ENCODE data around the gene ZNF683. TPM values are rescaled to one million over a fixed set of nuclear protein-coding genes. Genes with fewer than 3 reads are reported as not detected.

The ZNF683 gene
- total RNA-seq, 2 donors from 2014 or later = not detected

DNA sequence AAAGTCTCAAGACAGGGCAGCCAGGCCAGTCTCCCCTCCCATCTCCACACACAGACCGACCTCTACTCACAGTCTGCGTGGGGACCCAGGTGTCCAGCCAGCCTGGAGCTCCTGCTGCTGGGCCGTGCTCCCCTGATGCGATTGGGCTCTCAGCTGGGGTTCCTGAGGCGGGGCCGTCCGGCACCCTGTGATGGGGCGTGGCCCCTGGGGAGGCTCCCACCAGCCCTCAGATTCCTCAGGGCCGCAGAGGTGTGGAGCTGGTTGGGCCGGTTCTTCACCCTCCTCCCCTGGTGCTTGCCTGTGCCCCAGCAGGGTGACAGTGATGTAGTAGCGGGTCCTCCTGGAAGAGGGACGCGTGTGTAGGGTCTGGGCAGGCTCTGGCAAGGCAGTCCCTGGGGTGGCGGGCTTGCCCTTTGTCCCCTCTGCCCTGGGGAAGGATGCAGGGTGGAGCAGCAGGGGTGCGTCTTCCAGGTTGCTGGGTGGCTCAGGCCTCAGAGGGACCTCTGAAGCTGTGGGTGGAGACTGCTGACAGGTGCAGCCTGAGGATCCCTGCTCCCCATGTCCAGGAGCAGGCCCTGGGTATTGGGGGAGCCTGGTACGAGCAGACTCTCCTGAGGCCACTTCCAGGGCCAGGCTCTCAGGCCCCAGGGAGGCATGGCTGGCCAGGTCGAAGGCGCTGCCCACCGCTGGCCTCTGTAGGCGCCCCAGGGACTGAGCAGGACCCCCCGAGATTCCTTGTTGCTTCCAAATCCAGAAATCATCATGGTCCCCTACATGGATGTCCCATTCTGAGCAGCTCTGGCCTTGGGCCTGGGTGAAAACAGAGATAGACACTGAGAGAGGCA is 18.4 kb downstream of the ZNF683 start, which contains the start of gene CRYBG2:
TSS of gene CRYBG2 (minus strand) at position 155 of the 845 bp plus-strand sequence. CDS start 7,473 bp downstream, outside the sequence.
- Mint-ChIP-seq H3K4me3 (no peak within 1 kb of the TSS), H3K9me3 (no peaks in the 10 kb centered on the region), H3K36me3 (ENCODE audit: low read depth) (no peaks in the 10 kb centered on the region), H3K4me1 (peaks cover 36% of the 10 kb centered on the region), H3K27ac (no peak within 1 kb of the TSS), H3K27me3 (ENCODE audit: insufficient read depth) (peaks cover 15% of the 10 kb centered on the region)
- Histone ChIP-seq H3K27me3 (ENCODE audit: control insufficient read depth, insufficient read depth, low read length, poor library complexity, severe bottlenecking) (peaks cover 3% of the 10 kb centered on the region), H3K4me1 (ENCODE audit: control insufficient read depth, insufficient read depth, low read length) (peaks cover 14% of the 10 kb centered on the region), H3K9me3 (ENCODE audit: control insufficient read depth, low read length) (no peaks in the 10 kb centered on the region), H3K9ac (ENCODE audit: extremely low read depth, low read length, poor library complexity, severe bottlenecking) (no peak within 1 kb of the TSS), H3K27ac (ENCODE audit: low read depth, low read length) (no peak within 1 kb of the TSS), H3K4me3 (ENCODE audit: low read length) (no peak within 1 kb of the TSS), H3K36me3 (ENCODE audit: control insufficient read depth, insufficient read depth, low read length) (no peaks in the 10 kb centered on the region)
- TF ChIP-seq CTCF (conservative IDR thresholded peaks at IDR 0.05) = no peak
- WGBS, 2 experiments (ENCODE audit: insufficient coverage in 1 of 2, insufficient read length in 1 of 2) = 86 to 90% methylated on average over 11 to 21 of the region's 21 CpGs
- DNase-seq = no peak

GRCh38 chr1:26353210-26353859 is 19.2 kb downstream of the ZNF683 start:
- no peak overlapping the region for H3K4me3 Mint-ChIP-seq
- peaks cover 14% of the 10 kb centered on the region for H3K4me1 ChIP-seq (ENCODE audit: control insufficient read depth, insufficient read depth, low read length)
- H3K27ac Mint-ChIP-seq = no peak overlapping the region
- no peaks in the 10 kb centered on the region for H3K27me3 ChIP-seq (ENCODE audit: control insufficient read depth, insufficient read depth, low read length, poor library complexity, severe bottlenecking)
- no peak for TF ChIP-seq CTCF (conservative IDR thresholded peaks at IDR 0.05)
- H3K4me3 ChIP-seq (ENCODE audit: low read length) = no peak overlapping the region
- no peak for DNase-seq
- WGBS, 2 experiments (ENCODE audit: insufficient coverage in 1 of 2, insufficient read length in 1 of 2) = 90 to 96% methylated on average over 3 to 4 of the region's 4 CpGs
- no peaks in the 10 kb centered on the region for H3K9me3 ChIP-seq (ENCODE audit: control insufficient read depth, low read length)
- H3K9ac ChIP-seq (ENCODE audit: extremely low read depth, low read length, poor library complexity, severe bottlenecking) = no peak overlapping the region
- peaks cover 7% of the 10 kb centered on the region for H3K27me3 Mint-ChIP-seq (ENCODE audit: insufficient read depth)
- peaks cover 28% of the 10 kb centered on the region for H3K4me1 Mint-ChIP-seq
- H3K36me3 ChIP-seq (ENCODE audit: control insufficient read depth, insufficient read depth, low read length) = no peaks in the 10 kb centered on the region
- no peak overlapping the region for H3K27ac ChIP-seq (ENCODE audit: low read depth, low read length)
- no peaks in the 10 kb centered on the region for H3K9me3 Mint-ChIP-seq
- H3K36me3 Mint-ChIP-seq (ENCODE audit: low read depth) = no peaks in the 10 kb centered on the region

DNA sequence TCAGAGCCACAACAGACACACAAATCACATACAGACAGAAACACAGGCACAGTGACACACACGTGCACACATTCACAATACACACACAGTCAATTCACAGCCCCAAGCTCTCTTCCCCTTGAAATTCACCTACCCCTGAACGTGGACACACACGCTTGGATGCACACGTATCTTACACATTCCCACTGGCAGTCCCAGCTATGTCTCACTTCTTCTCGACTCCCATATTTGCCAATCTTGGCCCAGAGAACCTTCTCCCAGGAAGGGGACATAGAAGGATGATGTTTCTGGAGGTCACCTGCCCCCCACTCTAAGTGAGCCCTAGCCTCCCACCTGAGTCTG is 20.2 kb downstream of the ZNF683 start:
- peaks cover under 1% of the 10 kb centered on the region for H3K27me3 Mint-ChIP-seq (ENCODE audit: insufficient read depth)
- no peaks in the 10 kb centered on the region for H3K36me3 Mint-ChIP-seq (ENCODE audit: low read depth)
- H3K4me3 Mint-ChIP-seq = no peak overlapping the region
- no peak for DNase-seq
- H3K9me3 Mint-ChIP-seq = no peaks in the 10 kb centered on the region
- no peak overlapping the region for H3K4me3 ChIP-seq (ENCODE audit: low read length)
- no peaks in the 10 kb centered on the region for H3K9me3 ChIP-seq (ENCODE audit: control insufficient read depth, low read length)
- WGBS, 2 experiments (ENCODE audit: insufficient coverage in 1 of 2, insufficient read length in 1 of 2) = 85 to 88% methylated on average over 5 of the region's 5 CpGs
- no peaks in the 10 kb centered on the region for H3K36me3 ChIP-seq (ENCODE audit: control insufficient read depth, insufficient read depth, low read length)
- peak overlapping the region; percentile 69 for H3K27ac Mint-ChIP-seq
- no peak overlapping the region for H3K9ac ChIP-seq (ENCODE audit: extremely low read depth, low read length, poor library complexity, severe bottlenecking)
- no peaks in the 10 kb centered on the region for H3K27me3 ChIP-seq (ENCODE audit: control insufficient read depth, insufficient read depth, low read length, poor library complexity, severe bottlenecking)
- H3K4me1 Mint-ChIP-seq = peaks cover 28% of the 10 kb centered on the region
- no peak overlapping the region for H3K27ac ChIP-seq (ENCODE audit: low read depth, low read length)
- H3K4me1 ChIP-seq (ENCODE audit: control insufficient read depth, insufficient read depth, low read length) = peaks cover 14% of the 10 kb centered on the region
- no peak for TF ChIP-seq CTCF (conservative IDR thresholded peaks at IDR 0.05)

All from endodermal cell (in vitro differentiated cells).